GM23338 (cell line): ENCODE data around the gene TMEM52. TPM values are rescaled to one million over a fixed set of nuclear protein-coding genes. Genes with fewer than 3 reads are reported as not detected.

Experiments used
- ATAC-seq: fragments of 200-7000 bp; cut with Tn5 transposase; 3 replicates; pipeline ENCODE4 v1.9.1; 2020
- DNase-seq: peaks from one replicate; pipeline ENCODE4 v3.0.0-alpha.2; 2015; ENCODE audit warnings: low spot score
- H2AFZ ChIP-seq: fragments of 200-600 bp; sonication (generic); 2 replicates; pipeline ENCODE4 v1.8.0; 2016; ENCODE audit warnings: antibody characterized with exemption, mild to moderate bottlenecking, moderate library complexity
- H3F3A ChIP-seq: fragments of 200-600 bp; sonication (generic); replicated peaks from 2 replicates; pipeline ENCODE4 v1.8.0; 2017; ENCODE audit warnings: antibody characterized with exemption, mixed run types, low read depth
- H3K27ac ChIP-seq: fragments of 200-600 bp; sonication (generic); 2 replicates; pipeline ENCODE4 v1.6.1; 2016; ENCODE audit warnings: low read depth
- H3K27me3 ChIP-seq: fragments of 200-600 bp; sonication (generic); 2 replicates; pipeline ENCODE4 v1.8.0; 2016; ENCODE audit warnings: mild to moderate bottlenecking, mixed run types, moderate library complexity; ENCODE audit not compliant: insufficient read depth
- H3K36me3 ChIP-seq: fragments of 200-600 bp; sonication (generic); 2 replicates; pipeline ENCODE4 v1.8.0; 2016; ENCODE audit warnings: mild to moderate bottlenecking; ENCODE audit not compliant: insufficient read depth
- H3K4me1 ChIP-seq: fragments of 200-600 bp; sonication (generic); 2 replicates; pipeline ENCODE4 v1.8.0; 2016; ENCODE audit warnings: mild to moderate bottlenecking, moderate library complexity; ENCODE audit not compliant: insufficient read depth
- H3K4me2 ChIP-seq: fragments of 200-600 bp; sonication (generic); 2 replicates; pipeline ENCODE4 v1.7.1; 2017; ENCODE audit warnings: mixed run types
- H3K4me3 ChIP-seq: fragments of 200-600 bp; sonication (generic); 2 replicates; pipeline ENCODE4 v1.6.1; 2016; ENCODE audit warnings: mixed run types
- H3K79me2 ChIP-seq: fragments of 200-600 bp; sonication (generic); replicated peaks from 2 replicates; pipeline ENCODE4 v1.8.0; 2017; ENCODE audit warnings: mild to moderate bottlenecking; ENCODE audit not compliant: insufficient read depth
- H3K9me2 ChIP-seq: fragments of 200-600 bp; sonication (generic); 2 replicates; pipeline ENCODE4 v1.8.0; 2017; ENCODE audit not compliant: insufficient read depth
- H4K20me1 ChIP-seq: fragments of 200-600 bp; sonication (generic); replicated peaks from 2 replicates; pipeline ENCODE4 v1.8.0; 2017; ENCODE audit warnings: mild to moderate bottlenecking; ENCODE audit not compliant: insufficient read depth
- H3K27ac Mint-ChIP-seq: 2 replicates; pipeline ENCODE4 v1.8.0; 2020; ENCODE audit warnings: inconsistent platforms, mild to moderate bottlenecking, moderate library complexity, mixed read lengths
- H3K27me3 Mint-ChIP-seq: 3 replicates; pipeline ENCODE4 v1.8.0; 2022; ENCODE audit warnings: low read depth, mild to moderate bottlenecking, moderate library complexity, mixed read lengths, inconsistent platforms; ENCODE audit not compliant: insufficient read depth, poor library complexity
- H3K36me3 Mint-ChIP-seq: 3 replicates; pipeline ENCODE4 v1.8.0; 2021; ENCODE audit warnings: low read depth, mild to moderate bottlenecking, inconsistent platforms, moderate library complexity, mixed read lengths
- H3K4me1 Mint-ChIP-seq: 3 replicates; pipeline ENCODE4 v1.8.0; 2020; ENCODE audit warnings: mild to moderate bottlenecking, inconsistent platforms, mixed read lengths
- H3K4me3 Mint-ChIP-seq: 3 replicates; pipeline ENCODE4 v1.8.0; 2021; ENCODE audit warnings: moderate library complexity, mild to moderate bottlenecking, inconsistent platforms, mixed read lengths
- H3K9me3 Mint-ChIP-seq: 3 replicates; pipeline ENCODE4 v1.8.0; 2020; ENCODE audit warnings: moderate library complexity, mild to moderate bottlenecking, inconsistent platforms, mixed read lengths
- CREB1 ChIP-seq: fragments of 250-450 bp; sonication (Bioruptor Pico); IDR thresholded peaks from 2 replicates; pipeline ENCODE4 v1.5.0; 2020; ENCODE audit warnings: low read depth, mild to moderate bottlenecking, moderate library complexity
- ETS1 ChIP-seq: IDR thresholded peaks from 2 replicates; pipeline ENCODE4 v1.6.1; 2016; ENCODE audit warnings: antibody characterized with exemption
- EZH2 ChIP-seq: fragments of 200-600 bp; sonication (generic); IDR thresholded peaks from one replicate; pipeline ENCODE4 v1.8.0; 2017; ENCODE audit warnings: antibody characterized with exemption, mild to moderate bottlenecking, low read depth; ENCODE audit not compliant: unreplicated experiment
- EZH2phosphoT487 ChIP-seq: fragments of 200-600 bp; sonication (generic); IDR thresholded peaks from one replicate; pipeline ENCODE4 v1.8.1; 2018; ENCODE audit warnings: antibody characterized with exemption; ENCODE audit not compliant: unreplicated experiment
- JUNB ChIP-seq: IDR thresholded peaks from one replicate; pipeline ENCODE4 v1.6.1; 2016; ENCODE audit warnings: antibody characterized with exemption; ENCODE audit not compliant: unreplicated experiment
- NANOG ChIP-seq: IDR thresholded peaks from 2 replicates; pipeline ENCODE4 v1.6.1; 2016; ENCODE audit warnings: antibody characterized with exemption, borderline replicate concordance
- ZNF331 ChIP-seq: fragments of 250-450 bp; sonication (Bioruptor Pico); IDR thresholded peaks from 2 replicates; pipeline ENCODE4 v1.5.0; 2020; ENCODE audit warnings: low read depth, mild to moderate bottlenecking, moderate library complexity
- ZNF462 ChIP-seq: fragments of 250-450 bp; sonication (Bioruptor Pico); IDR thresholded peaks from 2 replicates; pipeline ENCODE4 v1.5.0; 2020; ENCODE audit warnings: mild to moderate bottlenecking, moderate library complexity
- polyA plus RNA-seq: library from polyadenylated mRNA; unstranded; fragments of >200 nt; fragmentation: Nextera tagmentation; extraction: Ambion mirVana; gene quantifications from 2 replicates; pipeline ENCODE4 v1.2.1, GENCODE V29; 2016
- total RNA-seq: library from RNA; depleted of rRNA; stranded (reverse); fragments of >200 nt; shearing (Covaris generic); gene quantifications from 2 replicates; pipeline ENCODE4 v1.2.3, GENCODE V29; 2014
- TF ChIP-seq, protein P1 (sequence below): IDR thresholded peaks from one replicate; pipeline ENCODE4 v1.6.1; 2018; ENCODE audit warnings: antibody characterized with exemption; ENCODE audit not compliant: unreplicated experiment

The TMEM52 gene
- total and polyA plus RNA-seq, 2 experiments from 2014 or later, result 19.5 to 25.0 TPM

GRCh38 chr1:1948783-1949182 is 29.7 kb upstream of the TMEM52 start:
- no peaks in the 10 kb centered on the region for H3K27me3 ChIP-seq
- no peaks in the 10 kb centered on the region for H3K4me1 ChIP-seq
- Mint-ChIP-seq H3K27me3 (peaks cover 9% of the 10 kb centered on the region), H3K4me3 (no peak overlapping the region), H3K4me1 (peaks cover 2% of the 10 kb centered on the region; the same call in 2 of the 3 replicates), H3K9me3 (no peaks in the 10 kb centered on the region; the same call in 2 of the 3 replicates), H3K27ac (no peak overlapping the region), H3K36me3 (no peaks in the 10 kb centered on the region)
- no peak overlapping the region for H3K4me3 ChIP-seq
- H2AFZ ChIP-seq, result no peak overlapping the region
- H3K27ac ChIP-seq, result no peak overlapping the region
- H3K4me2 ChIP-seq, result no peak overlapping the region
- DNase-seq, result no peak
- TF ChIP-seq JUNB, result no peak
- no peak for TF ChIP-seq ETS1
- no peak for TF ChIP-seq ZNF331
- no peak for TF ChIP-seq ZNF462 (CRISPR knock-in tag)
- H3K36me3 ChIP-seq, result no peaks in the 10 kb centered on the region
- H3F3A ChIP-seq, result 0 out of 2 replicates have a peak, but pooled peaks cover 4% of the 10 kb centered on the region
- H3K79me2 ChIP-seq, result no peaks in the 10 kb centered on the region
- H4K20me1 ChIP-seq, result no peaks in the 10 kb centered on the region
- H3K9me2 ChIP-seq, result no peaks in the 10 kb centered on the region
- ATAC-seq, result no peak

- H3K4me3 Mint-ChIP-seq, result no peak overlapping the region
- no peak overlapping the region for H3K27ac Mint-ChIP-seq
- H3K79me2 ChIP-seq, result no peaks in the 10 kb centered on the region
- no peak overlapping the region for H3K4me2 ChIP-seq
- H3K9me3 Mint-ChIP-seq, result no peaks in the 10 kb centered on the region; the same call in 2 of the 3 replicates
- H3K36me3 Mint-ChIP-seq, result no peaks in the 10 kb centered on the region
- no peak overlapping the region for H3K4me3 ChIP-seq
- H3K27me3 ChIP-seq, result no peaks in the 10 kb centered on the region
- DNase-seq (no peak), ATAC-seq (no peak)
- no peak overlapping the region for H2AFZ ChIP-seq
- peaks cover 4% of the 10 kb centered on the region; the same call in 1 of the 3 replicates for H3K4me1 Mint-ChIP-seq
- H3F3A ChIP-seq, result 0 out of 2 replicates have a peak, but pooled peaks cover 4% of the 10 kb centered on the region
- peaks cover 10% of the 10 kb centered on the region for H3K27me3 Mint-ChIP-seq
- no peaks in the 10 kb centered on the region for H3K36me3 ChIP-seq
- no peaks in the 10 kb centered on the region for H3K9me2 ChIP-seq
- H3K27ac ChIP-seq, result no peak overlapping the region
- H3K4me1 ChIP-seq, result no peaks in the 10 kb centered on the region
- H4K20me1 ChIP-seq, result no peaks in the 10 kb centered on the region
- TF ChIP-seq EZH2 (no peak), NANOG (no peak), CREB1 (CRISPR knock-in tag) (no peak), JUNB (no peak), ZNF331 (no peak), EZH2phosphoT487 (no peak)
- TF ChIP-seq, protein P1, sequence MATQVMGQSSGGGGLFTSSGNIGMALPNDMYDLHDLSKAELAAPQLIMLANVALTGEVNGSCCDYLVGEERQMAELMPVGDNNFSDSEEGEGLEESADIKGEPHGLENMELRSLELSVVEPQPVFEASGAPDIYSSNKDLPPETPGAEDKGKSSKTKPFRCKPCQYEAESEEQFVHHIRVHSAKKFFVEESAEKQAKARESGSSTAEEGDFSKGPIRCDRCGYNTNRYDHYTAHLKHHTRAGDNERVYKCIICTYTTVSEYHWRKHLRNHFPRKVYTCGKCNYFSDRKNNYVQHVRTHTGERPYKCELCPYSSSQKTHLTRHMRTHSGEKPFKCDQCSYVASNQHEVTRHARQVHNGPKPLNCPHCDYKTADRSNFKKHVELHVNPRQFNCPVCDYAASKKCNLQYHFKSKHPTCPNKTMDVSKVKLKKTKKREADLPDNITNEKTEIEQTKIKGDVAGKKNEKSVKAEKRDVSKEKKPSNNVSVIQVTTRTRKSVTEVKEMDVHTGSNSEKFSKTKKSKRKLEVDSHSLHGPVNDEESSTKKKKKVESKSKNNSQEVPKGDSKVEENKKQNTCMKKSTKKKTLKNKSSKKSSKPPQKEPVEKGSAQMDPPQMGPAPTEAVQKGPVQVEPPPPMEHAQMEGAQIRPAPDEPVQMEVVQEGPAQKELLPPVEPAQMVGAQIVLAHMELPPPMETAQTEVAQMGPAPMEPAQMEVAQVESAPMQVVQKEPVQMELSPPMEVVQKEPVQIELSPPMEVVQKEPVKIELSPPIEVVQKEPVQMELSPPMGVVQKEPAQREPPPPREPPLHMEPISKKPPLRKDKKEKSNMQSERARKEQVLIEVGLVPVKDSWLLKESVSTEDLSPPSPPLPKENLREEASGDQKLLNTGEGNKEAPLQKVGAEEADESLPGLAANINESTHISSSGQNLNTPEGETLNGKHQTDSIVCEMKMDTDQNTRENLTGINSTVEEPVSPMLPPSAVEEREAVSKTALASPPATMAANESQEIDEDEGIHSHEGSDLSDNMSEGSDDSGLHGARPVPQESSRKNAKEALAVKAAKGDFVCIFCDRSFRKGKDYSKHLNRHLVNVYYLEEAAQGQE, result no peak
Observed at GRCh38 chr1:1947493-1947892, 28.4 kb upstream of the TMEM52 start.
